SU-DHL-6 (cell line): ENCODE measurements around the gene FITM1.

ENCODE experiments used
- H2AFZ ChIP-seq: fragments of 200-600 bp; sonication (generic); 2 replicates; pipeline ENCODE4 v1.6.1; 2014; ENCODE audit warnings: low read depth, mild to moderate bottlenecking, moderate library complexity, mixed read lengths, antibody characterized with exemption, low read length; ENCODE audit not compliant: severe bottlenecking
- H3F3A ChIP-seq: fragments of 200-600 bp; shearing (Covaris generic); 2 replicates; pipeline ENCODE4 v1.6.0; 2016; ENCODE audit warnings: antibody characterized with exemption, mild to moderate bottlenecking; ENCODE audit not compliant: insufficient read depth
- H3K27ac ChIP-seq: fragments of 200-600 bp; sonication (generic); 2 replicates; pipeline ENCODE4 v1.5.1; 2016; ENCODE audit warnings: low read depth, mild to moderate bottlenecking, low read length, moderate library complexity, mixed read lengths
- H3K27me3 ChIP-seq: fragments of 200-600 bp; sonication (generic), shearing (Covaris generic); 2 replicates; pipeline ENCODE4 v1.6.0; 2014; ENCODE audit warnings: mild to moderate bottlenecking, low read length
- H3K36me3 ChIP-seq: fragments of 200-600 bp; sonication (generic); 2 replicates; pipeline ENCODE4 v1.6.1; 2014; ENCODE audit warnings: mild to moderate bottlenecking, low read length, mixed read lengths
- H3K4me2 ChIP-seq: fragments of 300-600, 200-600 bp; shearing (Covaris generic), sonication (generic); 2 replicates; pipeline ENCODE4 v1.6.0; 2014; ENCODE audit warnings: low read length, low read depth, mild to moderate bottlenecking; ENCODE audit not compliant: poor library complexity, severe bottlenecking
- H3K4me3 ChIP-seq: fragments of 200-600 bp; sonication (generic); 2 replicates; pipeline ENCODE4 v1.5.1; 2014; ENCODE audit warnings: antibody characterized with exemption, low read length, mild to moderate bottlenecking, mixed read lengths; ENCODE audit not compliant: insufficient read depth, poor library complexity, severe bottlenecking
- H3K79me2 ChIP-seq: fragments of 200-600 bp; sonication (generic); 2 replicates; pipeline ENCODE4 v1.6.1; 2014; ENCODE audit warnings: mild to moderate bottlenecking, low read length, moderate library complexity; ENCODE audit not compliant: insufficient read depth
- H3K9ac ChIP-seq: fragments of 200-600 bp; sonication (generic); 2 replicates; pipeline ENCODE4 v1.7.0; 2014; ENCODE audit warnings: mild to moderate bottlenecking, low read length
- H3K9me2 ChIP-seq: fragments of 200-600 bp; sonication (generic); replicated peaks from 2 replicates; pipeline ENCODE4 v1.6.1; 2014; ENCODE audit warnings: low read length; ENCODE audit not compliant: insufficient read depth
- H3K9me3 ChIP-seq: fragments of 200-600 bp; sonication (generic); 2 replicates; pipeline ENCODE4 v1.6.1; 2014; ENCODE audit warnings: low read length, mixed read lengths; ENCODE audit not compliant: insufficient read depth
- H4K20me1 ChIP-seq: fragments of 200-600 bp; sonication (generic); 2 replicates; pipeline ENCODE4 v1.6.1; 2014; ENCODE audit warnings: low read depth, mild to moderate bottlenecking, antibody characterized with exemption, low read length, moderate library complexity, mixed read lengths
- CTCF ChIP-seq: fragments of 200-600 bp; sonication (generic); IDR thresholded peaks from one replicate; pipeline ENCODE4 v1.5.1; 2017; ENCODE audit warnings: antibody characterized with exemption, mild to moderate bottlenecking, low read length, moderate library complexity; ENCODE audit not compliant: insufficient read depth, poor library complexity, severe bottlenecking
- EZH2phosphoT487 ChIP-seq: fragments of 200-600 bp; sonication (generic), shearing (Covaris generic); conservative IDR thresholded peaks from 2 replicates; pipeline ENCODE4 v1.6.1; 2018; ENCODE audit warnings: mild to moderate bottlenecking, antibody characterized with exemption, low read length, moderate library complexity, mixed read lengths

Gene FITM1

GRCh38 chr14:24098927-24099813, 31.3 kb upstream of the FITM1 start:
- H3K36me3 ChIP-seq, result peaks cover 4% of the 10 kb centered on the region; the same call in 1 of the 2 replicates
- peaks cover 8% of the 10 kb centered on the region; the same call in 1 of the 2 replicates for H3K79me2 ChIP-seq
- no peak overlapping the region for H3K27ac ChIP-seq
- H3K4me2 ChIP-seq, result no peak overlapping the region
- H3K9me2 ChIP-seq, result no peaks in the 10 kb centered on the region
- H2AFZ ChIP-seq, result no peak overlapping the region
- peaks cover 10% of the 10 kb centered on the region for H3F3A ChIP-seq
- no peaks in the 10 kb centered on the region for H3K9me3 ChIP-seq
- no peak overlapping the region for H3K9ac ChIP-seq
- H3K27me3 ChIP-seq, result no peaks in the 10 kb centered on the region
- H3K4me3 ChIP-seq, result no peak overlapping the region
- no peaks in the 10 kb centered on the region for H4K20me1 ChIP-seq
- TF ChIP-seq CTCF (no peak), EZH2phosphoT487 (no peak)

GRCh38 chr14:24100197-24100981, 30.1 kb upstream of the FITM1 start:
- TF ChIP-seq CTCF (no peak), EZH2phosphoT487 (no peak)
- Histone ChIP-seq H2AFZ (no peak overlapping the region), H3K9me3 (no peaks in the 10 kb centered on the region), H3K27ac (no peak overlapping the region), H3K4me2 (no peak overlapping the region), H3K27me3 (no peaks in the 10 kb centered on the region), H3K36me3 (peaks cover 4% of the 10 kb centered on the region; the same call in 1 of the 2 replicates), H3K9me2 (no peaks in the 10 kb centered on the region), H4K20me1 (no peaks in the 10 kb centered on the region), H3K9ac (no peak overlapping the region), H3K79me2 (no peaks in the 10 kb centered on the region), H3F3A (peaks cover 5% of the 10 kb centered on the region; the same call in 1 of the 2 replicates), H3K4me3 (no peak overlapping the region)

DNA sequence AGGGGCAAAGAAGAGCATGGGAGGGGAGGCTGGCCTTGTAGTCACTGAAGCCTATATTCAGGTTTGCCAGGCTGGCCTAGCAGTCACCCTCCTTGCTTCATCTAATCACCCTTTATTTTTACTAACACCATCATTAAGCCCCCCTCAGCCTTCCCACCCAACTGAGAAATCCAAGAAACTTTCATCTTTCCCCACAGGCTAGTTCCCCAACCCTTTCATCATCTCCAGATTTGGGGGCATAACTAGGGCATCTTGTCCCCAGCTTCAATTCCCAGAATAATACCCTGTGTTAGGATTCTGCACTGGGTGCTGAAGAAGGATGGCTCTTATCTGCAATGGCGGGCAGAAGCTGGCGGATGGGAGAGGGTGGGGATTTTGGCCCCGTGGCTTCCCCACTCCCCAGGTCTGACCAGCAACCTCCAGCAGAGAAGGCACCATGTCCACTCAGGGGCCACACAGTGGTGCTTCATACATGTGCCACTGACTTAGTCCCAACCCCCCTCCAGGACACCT, 29.4 kb upstream of the FITM1 start:
- H3K36me3 ChIP-seq, result peaks cover 4% of the 10 kb centered on the region; the same call in 1 of the 2 replicates
- H3K4me2 ChIP-seq, result no peak overlapping the region
- no peaks in the 10 kb centered on the region for H3K9me2 ChIP-seq
- no peak overlapping the region for H3K4me3 ChIP-seq
- no peaks in the 10 kb centered on the region for H4K20me1 ChIP-seq
- H3K9ac ChIP-seq, result no peak overlapping the region
- no peak overlapping the region for H3K27ac ChIP-seq
- no peaks in the 10 kb centered on the region for H3F3A ChIP-seq
- no peak overlapping the region for H2AFZ ChIP-seq
- H3K27me3 ChIP-seq, result no peaks in the 10 kb centered on the region
- no peak for TF ChIP-seq CTCF
- no peak for TF ChIP-seq EZH2phosphoT487
- H3K9me3 ChIP-seq, result no peaks in the 10 kb centered on the region
- no peaks in the 10 kb centered on the region for H3K79me2 ChIP-seq
